Hippocampal formation (tissue), 2 donors: ENCODE measurements around the gene HSPG2.

Experiments used
- DNase-seq, 2 donors: peaks; one replicate each; lab custom pipeline; 2025; lab: John Stamatoyannopoulos, UW

HSPG2 gene

DNA sequence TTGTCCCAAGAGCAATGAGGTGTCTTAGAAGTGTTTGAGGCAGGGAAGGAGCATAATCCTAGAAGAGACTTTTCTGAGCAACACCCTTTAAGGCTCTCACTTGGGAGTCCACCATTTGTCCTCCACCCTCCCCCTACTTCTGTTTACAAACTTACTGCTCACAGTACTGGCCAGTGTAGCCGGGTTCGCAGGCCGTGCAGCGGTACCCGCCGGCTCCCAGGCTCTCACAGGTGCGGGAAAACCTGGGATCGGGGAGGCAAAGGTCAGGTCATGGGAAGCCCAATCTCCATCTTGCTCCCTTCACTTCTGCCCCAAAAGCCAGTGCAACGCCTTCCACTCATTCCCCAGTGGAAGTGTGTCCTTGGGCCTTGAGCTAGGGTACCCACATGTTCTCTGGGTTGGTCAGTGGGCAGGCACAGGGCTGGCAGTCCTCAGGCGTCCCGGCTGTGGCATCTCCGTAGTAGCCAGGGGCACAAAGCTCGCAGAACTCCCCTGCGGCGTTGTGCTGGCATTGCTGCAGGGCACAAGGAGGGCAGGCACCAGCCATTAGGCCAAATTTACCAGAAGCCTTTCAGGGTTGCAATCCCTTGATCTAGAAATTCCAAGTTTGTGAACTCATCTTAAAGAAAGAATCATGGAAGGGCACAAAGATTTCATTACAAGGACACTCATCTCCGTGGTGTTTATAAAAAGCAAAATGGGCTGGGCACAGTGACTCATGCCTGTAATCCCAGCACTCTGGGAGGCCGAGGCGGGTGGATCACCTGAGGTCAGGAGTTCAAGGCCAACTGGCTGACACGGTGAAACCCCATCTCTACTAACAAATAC is 75.3 kb downstream of the HSPG2 start:
- DNase-seq = no peak

DNA sequence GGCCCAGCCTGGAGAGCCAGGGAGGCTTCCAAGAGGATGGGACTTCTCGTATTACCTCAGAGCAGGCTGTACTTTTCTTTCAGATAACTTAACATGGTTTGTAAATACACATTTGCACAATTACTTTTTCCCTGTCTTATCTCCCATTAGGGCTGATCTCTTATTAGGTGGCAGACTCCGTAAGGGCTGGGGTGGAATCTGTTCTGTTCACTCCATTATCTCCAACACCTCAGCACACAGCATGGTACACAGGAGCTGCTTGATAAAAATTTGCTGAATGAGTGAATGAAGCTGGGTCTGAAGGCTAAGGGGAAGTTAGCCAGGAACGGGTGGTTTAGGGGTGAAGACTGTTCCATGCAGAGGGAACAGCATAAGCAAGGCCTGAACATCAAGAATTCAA is 76.1 kb downstream of the HSPG2 start:
- no peak for DNase-seq

DNA sequence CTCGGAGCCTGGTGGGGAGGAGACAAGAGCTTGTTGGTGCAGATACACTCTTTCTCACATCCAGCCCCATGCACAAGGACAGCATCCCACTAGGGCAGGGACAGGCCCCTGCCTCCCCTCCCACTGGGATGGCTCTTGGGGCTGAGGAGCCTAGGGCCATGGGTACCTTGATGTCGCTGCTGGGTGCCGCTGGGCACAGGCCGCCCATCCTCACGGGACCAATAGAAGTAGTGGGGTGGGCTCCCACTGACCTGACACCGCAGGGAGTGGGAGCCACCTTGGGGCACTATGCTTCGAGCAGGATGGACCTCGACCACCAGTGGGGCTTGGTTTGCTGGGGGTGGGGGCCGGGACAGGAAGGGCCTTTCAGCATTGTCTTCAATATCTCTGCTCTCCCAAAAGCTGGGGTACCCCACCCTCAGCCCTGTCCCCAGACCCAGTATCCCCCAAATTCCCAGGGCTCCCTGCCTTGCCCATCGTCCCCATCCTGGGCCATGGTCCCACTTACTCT is 77.4 kb downstream of the HSPG2 start:
- no peak for DNase-seq

GRCh38 chr1:21857840-21858670 is 79.1 kb downstream of the HSPG2 start:
- DNase-seq = no peak

DNA sequence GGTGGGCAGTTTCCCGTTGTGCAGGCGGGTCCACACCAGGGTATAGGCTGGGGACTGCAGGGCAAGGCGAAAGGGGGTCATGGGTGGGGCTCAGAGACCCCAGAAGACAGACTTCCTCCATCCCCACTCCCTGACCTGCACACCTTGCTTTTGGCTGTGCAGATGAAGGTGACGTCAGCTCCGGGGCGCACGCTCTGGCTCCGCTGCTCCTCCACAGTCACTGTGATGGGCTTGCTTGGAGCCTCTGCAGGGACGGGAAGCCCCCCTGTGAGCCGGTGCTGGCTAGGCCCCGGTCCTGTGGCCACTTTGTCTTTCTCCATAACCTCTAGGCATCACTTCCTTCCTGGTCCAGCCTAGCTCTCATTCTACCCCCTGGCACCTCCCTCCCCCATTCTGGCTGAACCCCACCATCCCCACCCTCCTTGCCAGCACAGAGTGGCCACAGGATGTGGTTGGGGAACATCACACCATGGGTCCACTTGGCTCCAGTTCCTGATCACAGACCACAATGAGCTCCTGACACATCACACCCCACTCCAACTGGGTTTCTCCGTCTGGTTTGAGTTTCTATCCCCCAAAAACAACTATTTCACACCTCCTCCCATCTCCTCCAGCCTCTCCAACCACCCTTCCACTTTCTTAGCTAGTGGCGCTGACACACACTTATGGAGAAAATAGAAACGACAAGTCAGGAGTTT is 79.8 kb downstream of the HSPG2 start:
- no peak for DNase-seq

- DNase-seq = no peak
Observed at GRCh38 chr1:21855257-21856096, 81.6 kb downstream of the HSPG2 start.

DNA sequence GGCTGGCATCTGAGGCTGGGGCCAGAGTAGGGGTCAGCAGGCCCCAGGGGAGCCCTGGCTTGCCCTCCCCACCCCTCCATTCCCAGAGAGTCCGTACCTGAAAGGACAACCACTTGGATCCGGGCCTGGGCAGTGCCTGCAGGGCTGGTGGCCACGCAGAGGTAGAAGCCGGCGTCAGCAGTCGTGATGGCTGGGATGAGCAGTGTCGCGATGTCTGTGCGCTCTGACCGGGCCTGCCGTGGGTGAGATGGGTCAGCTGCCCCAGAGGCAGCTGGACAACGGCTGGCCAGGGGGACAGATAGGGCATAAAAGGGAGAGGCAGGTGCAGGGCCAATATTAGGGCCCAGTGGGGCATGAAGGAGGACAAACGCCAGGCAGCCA is 82.4 kb downstream of the HSPG2 start:
- no peak for DNase-seq

DNA sequence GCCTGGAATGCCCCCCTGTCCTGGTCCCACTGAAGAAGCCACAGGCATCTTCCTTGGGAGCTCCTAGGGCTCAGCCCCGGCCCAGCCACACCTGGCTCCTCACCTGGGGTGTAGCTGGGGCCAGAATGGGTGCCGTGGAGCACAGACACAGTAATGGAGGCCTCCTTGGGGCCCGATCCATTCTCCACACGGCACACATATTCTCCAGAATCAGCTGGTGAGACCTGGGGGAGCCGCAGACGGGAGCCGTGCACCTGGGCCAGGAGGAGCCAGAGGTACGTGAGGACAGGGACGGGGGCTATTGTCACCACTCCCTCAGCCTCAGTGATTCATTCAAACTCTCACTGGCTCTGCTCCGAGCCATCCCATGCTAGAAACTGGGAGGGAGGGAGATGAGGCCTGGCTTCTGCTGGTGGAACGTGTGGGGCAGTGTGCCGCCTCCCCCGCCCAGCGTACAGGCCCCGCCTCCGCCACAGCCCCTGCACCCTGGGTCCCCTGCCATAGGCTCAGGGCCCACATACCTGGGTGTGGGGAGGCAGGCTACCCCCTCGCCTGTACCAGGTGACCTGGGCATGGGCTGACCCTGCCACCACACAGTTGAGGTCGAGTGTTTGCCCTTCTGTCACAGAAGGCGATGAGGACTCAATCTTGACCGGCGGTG is 82.9 kb downstream of the HSPG2 start:
- DNase-seq = no peak

- DNase-seq = no peak
Observed at GRCh38 chr1:21853131-21853427, 84.0 kb downstream of the HSPG2 start.

DNA sequence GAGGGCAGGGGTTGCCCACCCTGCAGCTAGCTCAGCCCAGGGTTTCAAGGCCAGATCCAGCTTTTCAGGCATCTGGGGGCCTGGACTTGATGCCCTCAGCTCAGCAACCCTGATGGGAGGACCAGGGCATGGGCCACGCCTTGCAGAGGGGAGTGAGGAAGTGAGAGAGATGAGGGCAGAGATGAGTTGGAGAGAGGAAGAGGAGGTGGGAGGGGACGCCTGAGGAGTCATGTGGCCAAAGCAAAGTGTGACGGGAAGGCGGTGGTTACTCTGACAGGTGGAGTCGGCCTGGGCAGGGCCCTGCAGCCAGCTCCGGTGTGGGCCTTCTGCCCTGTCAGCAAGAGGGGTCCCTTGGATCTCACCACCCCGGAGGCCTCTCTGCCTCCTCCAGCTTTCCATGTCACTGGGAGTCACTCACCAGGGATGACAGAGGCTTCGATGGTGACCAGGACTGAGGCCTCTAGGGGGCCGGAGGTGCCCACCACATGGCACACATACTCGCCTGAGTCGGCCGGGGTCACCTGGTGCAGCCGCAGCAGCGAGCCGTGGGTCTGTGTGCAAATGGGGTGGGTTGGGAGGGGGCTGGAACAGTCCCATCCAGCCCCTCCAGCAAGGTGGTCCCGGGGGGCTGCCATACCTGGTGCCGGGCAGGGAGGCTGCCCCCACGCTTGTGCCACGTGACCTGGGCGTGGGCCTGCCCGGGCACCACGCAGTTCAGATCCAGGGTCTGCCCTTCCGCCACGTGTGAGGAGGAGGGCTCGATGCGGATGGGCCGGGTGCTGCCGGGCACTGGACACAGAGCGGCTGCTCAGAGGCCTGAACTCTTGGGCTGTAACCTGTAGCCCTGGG is 84.6 kb downstream of the HSPG2 start:
- no peak for DNase-seq

- DNase-seq = no peak
Observed at GRCh38 chr1:21851430-21852250, 85.5 kb downstream of the HSPG2 start.

GRCh38 chr1:21849909-21850576 is 87.1 kb downstream of the HSPG2 start:
- DNase-seq = no peak

DNA sequence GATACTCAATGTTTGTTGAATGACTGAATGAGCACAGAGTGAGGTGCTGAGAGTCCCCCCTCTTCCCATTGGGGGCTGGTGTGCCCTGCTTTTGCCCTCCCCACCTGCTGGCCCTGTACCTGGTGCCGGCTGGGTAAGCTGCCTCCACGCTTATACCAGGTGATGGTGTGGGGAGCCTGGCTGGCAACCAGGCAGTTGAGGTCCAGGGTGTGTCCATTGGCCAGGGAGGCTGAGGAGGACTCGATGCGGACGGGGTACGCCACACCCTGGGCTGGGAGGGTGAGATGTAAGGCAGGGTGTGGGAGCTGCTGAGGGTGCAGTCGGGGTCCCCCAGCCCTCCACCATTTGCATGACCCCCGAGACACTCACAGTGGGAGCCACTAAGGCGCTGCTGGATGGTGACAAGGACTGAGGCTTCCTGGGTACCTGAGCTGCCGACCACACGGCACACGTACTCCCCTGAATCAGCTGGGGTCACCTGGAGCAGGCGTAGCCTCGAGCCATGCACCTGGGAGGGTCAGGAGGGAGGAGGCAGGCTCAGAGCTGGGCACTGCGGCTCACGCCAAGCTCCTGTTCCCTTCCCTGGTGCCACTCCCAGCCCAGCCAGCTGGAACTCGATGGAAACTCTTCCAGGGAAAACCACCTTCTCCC is 88.5 kb downstream of the HSPG2 start:
- no peak for DNase-seq

GRCh38 chr1:21847223-21848205 is 89.6 kb downstream of the HSPG2 start:
- no peak for DNase-seq

GRCh38 chr1:21845646-21846641 is 91.2 kb downstream of the HSPG2 start:
- no peak for DNase-seq

GRCh38 chr1:21843996-21844395 is 93.1 kb downstream of the HSPG2 start:
- no peak for DNase-seq
